K562 (cell line): ENCODE measurements around the gene USP24. TPM values are rescaled to one million over a fixed set of nuclear protein-coding genes. Genes with fewer than 3 reads are reported as not detected.

Experiments
- ATAC-seq: fragments of 200-7000 bp; cut with Tn5 transposase; 3 replicates; pipeline ENCODE4 v1.9.1; 2020; ENCODE audit warnings: moderate library complexity
- BruUV-seq: library from RNA; stranded (reverse); fragments of 400-500 nt; replicated peaks from 2 replicates; lab custom pipeline; 2021; lab: Mats Ljungman, UMichigan
- CTCF ChIA-PET: fragments of 300-600 bp; formaldehyde crosslinking; extraction: SDS; loops from one replicate; lab custom pipeline; 2021; ENCODE audit warnings: low intra/inter-chr PET ratio; lab: Yijun Ruan, JAX
- POLR2A ChIA-PET: fragments of 300-600, 350-650 bp; sonication (Branson Sonifier 250); formaldehyde crosslinking; extraction: SDS; loops from one replicate; lab custom pipeline; 2021; ENCODE audit warnings: antibody characterized with exemption, inconsistent platforms; lab: Yijun Ruan, JAX
- DNase-seq, 4 experiments: peaks; one replicate each; pipeline versions ENCODE4 v3.0.0 to v3.0.0-alpha.2; 2011 to 2018; ENCODE audit warnings: low spot score in 3 of 4, mixed read lengths in 3 of 4; ENCODE audit errors: extremely low read depth in 1 of 4
- FAIRE-seq: peaks from 2 replicates; lab custom pipeline; 2011; peaks lifted over from hg19 to GRCh38; lab: Jason Lieb, UNC
- H2AFZ ChIP-seq: 2 replicates; pipeline ENCODE4 v1.6.0; 2011; ENCODE audit warnings: low read depth, low read length, control low read depth, inconsistent platforms
- H3K27ac ChIP-seq: fragments of 200-600 bp; 3 replicates; pipeline ENCODE4 v1.8.0; 2011; ENCODE audit warnings: low read depth, mild to moderate bottlenecking, control low read depth, inconsistent platforms, low read length, moderate library complexity, mixed read lengths; ENCODE audit errors: extremely low read depth
- H3K27me3 ChIP-seq, 2 experiments: fragments of 300-600 bp in 1 of 2; 2 replicates in 1 of 2; 3 replicates in 1 of 2; pipeline versions ENCODE4 v1.6.0 to v1.8.0; 2011; ENCODE audit warnings: inconsistent platforms in 2 of 2, low read length in 2 of 2, mild to moderate bottlenecking in 1 of 2, mixed read lengths in 1 of 2, moderate library complexity in 1 of 2; ENCODE audit not compliant: control insufficient read depth in 2 of 2, insufficient read depth in 2 of 2
- H3K36me3 ChIP-seq: fragments of 300-600 bp; 3 replicates; pipeline ENCODE4 v1.8.0; 2011; ENCODE audit warnings: mild to moderate bottlenecking, low read length, inconsistent platforms; ENCODE audit not compliant: control insufficient read depth, insufficient read depth
- H3K4me1 ChIP-seq, 2 experiments: fragments of 200-600 bp in 1 of 2; replicated peaks in 1 of 2; 2 replicates in 1 of 2; 3 replicates in 1 of 2; pipeline versions ENCODE4 v1.5.1 to v1.8.0; 2011; ENCODE audit warnings: inconsistent platforms in 2 of 2, low read length in 2 of 2, mild to moderate bottlenecking in 1 of 2, mixed read lengths in 1 of 2, moderate library complexity in 1 of 2; ENCODE audit not compliant: control insufficient read depth in 2 of 2, insufficient read depth in 2 of 2
- H3K4me2 ChIP-seq: 2 replicates; pipeline ENCODE4 v1.6.1; 2011; ENCODE audit warnings: low read length, control low read depth, inconsistent platforms, mixed read lengths; ENCODE audit not compliant: insufficient read depth
- H3K4me3 ChIP-seq: fragments of 200-600 bp; sonication (generic), shearing (Covaris generic); 2 replicates; pipeline ENCODE4 v1.5.1; 2016; ENCODE audit warnings: control low read depth, inconsistent platforms
- H3K79me2 ChIP-seq: fragments of 200-600 bp; 3 replicates; pipeline ENCODE4 v1.8.0; 2011; ENCODE audit warnings: low read length, inconsistent platforms; ENCODE audit not compliant: control insufficient read depth, insufficient read depth
- H3K9ac ChIP-seq, 2 experiments: 2 replicates each; pipeline versions ENCODE4 v1.6.0 to v1.6.1; 2011; ENCODE audit warnings: low read depth in 2 of 2, low read length in 2 of 2, control low read depth in 1 of 2, inconsistent platforms in 1 of 2, mild to moderate bottlenecking in 1 of 2, mixed read lengths in 1 of 2; ENCODE audit not compliant: insufficient read depth in 1 of 2
- H3K9me1 ChIP-seq: one replicate; pipeline ENCODE4 v1.6.0; 2011; ENCODE audit warnings: inconsistent platforms, mild to moderate bottlenecking, low read length, moderate library complexity; ENCODE audit not compliant: control insufficient read depth, insufficient read depth
- H3K9me3 ChIP-seq: replicated peaks from 2 replicates; pipeline ENCODE4 v1.5.1; 2011; ENCODE audit warnings: low read depth, low read length, inconsistent platforms; ENCODE audit not compliant: control insufficient read depth, insufficient read depth
- H4K20me1 ChIP-seq: replicated peaks from 2 replicates; pipeline ENCODE4 v1.6.1; 2011; ENCODE audit warnings: low read length, inconsistent platforms, mixed read lengths; ENCODE audit not compliant: control insufficient read depth, insufficient read depth
- ATF1 ChIP-seq, 2 experiments: fragments of 450-650 bp in 1 of 2; IDR thresholded peaks; 2 replicates each; pipeline ENCODE4 v1.6.1; 2016; ENCODE audit warnings: missing compliant biosample characterization in 1 of 2, missing genetic modification characterization in 1 of 2
- CHCHD3 ChIP-seq: fragments of 250-450 bp; sonication (Bioruptor Pico); IDR thresholded peaks from 2 replicates; pipeline ENCODE4 v2.1.2; 2022; ENCODE audit warnings: mild to moderate bottlenecking
- SMAD4 ChIP-seq: fragments of 250-450 bp; sonication (Bioruptor Pico); conservative IDR thresholded peaks from 2 replicates; pipeline ENCODE4 v1.8.0; 2021; ENCODE audit warnings: inconsistent platforms, mild to moderate bottlenecking, moderate library complexity
- WGBS: fragments of 100-300 bp; shearing (Covaris generic); methylation state at CpG from one replicate; pipeline ENCODE4 v1.1.6; 2016; ENCODE audit warnings: low coverage, mixed read lengths; ENCODE audit not compliant: insufficient coverage; ENCODE audit errors: missing lambda C conversion rate; 5-methylcytosine and 5-hydroxymethylcytosine counted together
- in situ Hi-C: fragments of 300-500 bp; cut with MboI; formaldehyde crosslinking; loops from 4 replicates; pipeline ENCODE4 v1.15.0; 2018; ENCODE audit warnings: inconsistent platforms, mixed read lengths
- intact Hi-C: fragments of 100-400 bp; cut with micrococcal nuclease; formaldehyde crosslinking; loops from 2 replicates; pipeline ENCODE4 v1.14.2; 2022
- polyA plus RNA-seq, 8 experiments: library from polyadenylated mRNA; depleted of rRNA in 4 of 8; stranded (reverse) in 5 of 8; unstranded in 3 of 8; fragments of >200 nt; fragmentation: Nextera tagmentation in 2 of 8; fragmentation: Illumina TruSeq in 1 of 8; extraction: Ambion mirVana in 2 of 8; extraction: Trizol in 1 of 8; gene quantifications; 2 replicates each; pipeline versions ENCODE4 v1.2.1 to v1.2.3, GENCODE V29; 2011 to 2014; ENCODE audit warnings: inconsistent platforms in 1 of 8, missing spikeins in 1 of 8
- total RNA-seq, 7 experiments: library from RNA; depleted of rRNA in 6 of 7; stranded (reverse); fragments of >200 nt in 6 of 7; fragmentation: Illumina TruSeq in 2 of 7; extraction: Trizol in 2 of 7; gene quantifications; 2 replicates each; pipeline versions ENCODE4 v1.2.1 to v1.2.3, GENCODE V29; 2011 to 2021; ENCODE audit warnings: low replicate concordance in 1 of 7
- TF ChIP-seq, protein P1 (sequence below): sonication (generic); formaldehyde crosslinking; IDR thresholded peaks from 2 replicates; pipeline ENCODE4 v1.8.0; 2022; ENCODE audit warnings: mild to moderate bottlenecking, low read depth, missing genetic modification reagents
- TF ChIP-seq, protein P2 (sequence below): fragments of 450-650 bp; IDR thresholded peaks from 2 replicates; pipeline ENCODE4 v1.6.1; 2016; ENCODE audit warnings: low read depth, mild to moderate bottlenecking, moderate library complexity
- TF ChIP-seq, protein P3 (sequence below): IDR thresholded peaks from 3 replicates; pipeline ENCODE4 v1.6.1; 2011; ENCODE audit warnings: borderline replicate concordance, mild to moderate bottlenecking, moderate library complexity; ENCODE audit not compliant: insufficient read length; ENCODE audit errors: extremely low read depth
- TF ChIP-seq, protein P4 (sequence below): fragments of 450-650 bp; IDR thresholded peaks from 2 replicates; pipeline ENCODE4 v1.6.1; 2018; ENCODE audit not compliant: partially characterized antibody
- TF ChIP-seq, protein P5 (sequence below): fragments of 450-650 bp; formaldehyde crosslinking; IDR thresholded peaks from 2 replicates; pipeline ENCODE4 v1.4.0; 2020; ENCODE audit warnings: mild to moderate bottlenecking

USP24 gene
- total and polyA plus RNA-seq, 9 of the 15 experiments (the other 6 are each of a cell fraction or from before 2014, with no cell fraction given) = 7.7 to 62.6 (median 36.8) TPM

DNA sequence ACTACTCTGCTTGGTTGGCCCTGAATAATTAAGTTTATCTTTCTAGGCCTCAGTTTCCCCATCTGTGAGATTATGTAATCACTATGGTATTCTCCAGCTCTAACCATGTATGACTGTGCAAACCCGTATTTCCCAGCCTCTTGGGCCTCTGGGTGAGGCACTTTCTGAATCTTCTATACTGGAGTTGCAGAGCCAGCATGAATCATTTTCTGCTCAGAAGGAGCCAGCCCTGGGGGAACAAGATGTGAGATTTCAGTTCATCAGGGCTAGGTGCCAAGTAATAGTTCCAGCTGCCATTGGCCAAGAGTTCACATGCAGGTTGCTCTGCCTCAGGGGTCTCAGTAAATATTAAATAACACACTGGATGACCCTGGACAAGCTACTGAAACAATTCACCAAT is 47.7 kb upstream of the USP24 start (continued):
- TF ChIP-seq, protein P1, sequence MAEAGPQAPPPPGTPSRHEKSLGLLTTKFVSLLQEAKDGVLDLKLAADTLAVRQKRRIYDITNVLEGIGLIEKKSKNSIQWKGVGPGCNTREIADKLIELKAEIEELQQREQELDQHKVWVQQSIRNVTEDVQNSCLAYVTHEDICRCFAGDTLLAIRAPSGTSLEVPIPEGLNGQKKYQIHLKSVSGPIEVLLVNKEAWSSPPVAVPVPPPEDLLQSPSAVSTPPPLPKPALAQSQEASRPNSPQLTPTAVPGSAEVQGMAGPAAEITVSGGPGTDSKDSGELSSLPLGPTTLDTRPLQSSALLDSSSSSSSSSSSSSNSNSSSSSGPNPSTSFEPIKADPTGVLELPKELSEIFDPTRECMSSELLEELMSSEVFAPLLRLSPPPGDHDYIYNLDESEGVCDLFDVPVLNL = no peak
- no peak for TF ChIP-seq ATF1 (CRISPR knock-in tag; IDR thresholded peaks at IDR 0.05)
- no peak for TF ChIP-seq ATF1 (tag; IDR thresholded peaks at IDR 0.05)

DNA sequence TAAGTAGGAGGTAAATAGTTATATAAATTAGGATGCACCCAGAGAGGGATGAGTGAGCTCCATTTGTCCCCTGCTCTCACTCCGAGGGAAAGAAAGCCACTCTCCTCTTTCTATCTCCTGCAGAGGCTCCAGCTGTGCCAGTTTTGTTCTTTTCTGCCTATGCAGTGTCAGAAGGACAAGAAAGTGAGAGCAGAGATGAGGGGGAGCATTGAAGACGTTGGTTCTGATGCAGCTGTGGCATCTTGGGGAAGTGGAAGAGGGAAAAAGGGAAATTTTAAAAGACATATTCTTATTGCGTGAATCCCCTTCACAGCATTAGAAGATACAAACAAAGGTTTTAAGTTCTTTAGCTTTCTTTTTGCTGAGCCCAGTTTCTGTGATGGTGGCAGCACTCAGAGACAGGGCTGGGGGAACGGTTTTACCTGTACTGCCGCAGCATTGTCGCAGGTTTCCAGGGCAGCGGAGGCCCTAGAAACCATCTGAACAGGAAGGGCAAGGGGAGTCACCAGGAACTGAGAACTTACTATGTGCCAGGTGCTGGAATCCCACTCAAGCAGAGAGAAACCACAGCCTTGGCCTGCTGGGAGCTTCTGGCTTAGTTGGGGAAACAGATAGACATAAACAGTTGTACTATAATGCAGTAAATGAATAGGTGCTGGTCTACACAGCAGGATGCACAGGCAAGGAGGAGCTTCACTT is 44.9 kb upstream of the USP24 start:
- no peak overlapping the region for H3K4me2 ChIP-seq
- DNase-seq (no peak), ATAC-seq (peak; percentile 22; the same call in 2 of the 3 replicates), FAIRE-seq (no peak)
- TF ChIP-seq, protein P2, sequence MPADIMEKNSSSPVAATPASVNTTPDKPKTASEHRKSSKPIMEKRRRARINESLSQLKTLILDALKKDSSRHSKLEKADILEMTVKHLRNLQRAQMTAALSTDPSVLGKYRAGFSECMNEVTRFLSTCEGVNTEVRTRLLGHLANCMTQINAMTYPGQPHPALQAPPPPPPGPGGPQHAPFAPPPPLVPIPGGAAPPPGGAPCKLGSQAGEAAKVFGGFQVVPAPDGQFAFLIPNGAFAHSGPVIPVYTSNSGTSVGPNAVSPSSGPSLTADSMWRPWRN = no peak
- TF ChIP-seq, protein P3, sequence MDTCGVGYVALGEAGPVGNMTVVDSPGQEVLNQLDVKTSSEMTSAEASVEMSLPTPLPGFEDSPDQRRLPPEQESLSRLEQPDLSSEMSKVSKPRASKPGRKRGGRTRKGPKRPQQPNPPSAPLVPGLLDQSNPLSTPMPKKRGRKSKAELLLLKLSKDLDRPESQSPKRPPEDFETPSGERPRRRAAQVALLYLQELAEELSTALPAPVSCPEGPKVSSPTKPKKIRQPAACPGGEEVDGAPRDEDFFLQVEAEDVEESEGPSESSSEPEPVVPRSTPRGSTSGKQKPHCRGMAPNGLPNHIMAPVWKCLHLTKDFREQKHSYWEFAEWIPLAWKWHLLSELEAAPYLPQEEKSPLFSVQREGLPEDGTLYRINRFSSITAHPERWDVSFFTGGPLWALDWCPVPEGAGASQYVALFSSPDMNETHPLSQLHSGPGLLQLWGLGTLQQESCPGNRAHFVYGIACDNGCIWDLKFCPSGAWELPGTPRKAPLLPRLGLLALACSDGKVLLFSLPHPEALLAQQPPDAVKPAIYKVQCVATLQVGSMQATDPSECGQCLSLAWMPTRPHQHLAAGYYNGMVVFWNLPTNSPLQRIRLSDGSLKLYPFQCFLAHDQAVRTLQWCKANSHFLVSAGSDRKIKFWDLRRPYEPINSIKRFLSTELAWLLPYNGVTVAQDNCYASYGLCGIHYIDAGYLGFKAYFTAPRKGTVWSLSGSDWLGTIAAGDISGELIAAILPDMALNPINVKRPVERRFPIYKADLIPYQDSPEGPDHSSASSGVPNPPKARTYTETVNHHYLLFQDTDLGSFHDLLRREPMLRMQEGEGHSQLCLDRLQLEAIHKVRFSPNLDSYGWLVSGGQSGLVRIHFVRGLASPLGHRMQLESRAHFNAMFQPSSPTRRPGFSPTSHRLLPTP = no peak
- TF ChIP-seq, protein P4, sequence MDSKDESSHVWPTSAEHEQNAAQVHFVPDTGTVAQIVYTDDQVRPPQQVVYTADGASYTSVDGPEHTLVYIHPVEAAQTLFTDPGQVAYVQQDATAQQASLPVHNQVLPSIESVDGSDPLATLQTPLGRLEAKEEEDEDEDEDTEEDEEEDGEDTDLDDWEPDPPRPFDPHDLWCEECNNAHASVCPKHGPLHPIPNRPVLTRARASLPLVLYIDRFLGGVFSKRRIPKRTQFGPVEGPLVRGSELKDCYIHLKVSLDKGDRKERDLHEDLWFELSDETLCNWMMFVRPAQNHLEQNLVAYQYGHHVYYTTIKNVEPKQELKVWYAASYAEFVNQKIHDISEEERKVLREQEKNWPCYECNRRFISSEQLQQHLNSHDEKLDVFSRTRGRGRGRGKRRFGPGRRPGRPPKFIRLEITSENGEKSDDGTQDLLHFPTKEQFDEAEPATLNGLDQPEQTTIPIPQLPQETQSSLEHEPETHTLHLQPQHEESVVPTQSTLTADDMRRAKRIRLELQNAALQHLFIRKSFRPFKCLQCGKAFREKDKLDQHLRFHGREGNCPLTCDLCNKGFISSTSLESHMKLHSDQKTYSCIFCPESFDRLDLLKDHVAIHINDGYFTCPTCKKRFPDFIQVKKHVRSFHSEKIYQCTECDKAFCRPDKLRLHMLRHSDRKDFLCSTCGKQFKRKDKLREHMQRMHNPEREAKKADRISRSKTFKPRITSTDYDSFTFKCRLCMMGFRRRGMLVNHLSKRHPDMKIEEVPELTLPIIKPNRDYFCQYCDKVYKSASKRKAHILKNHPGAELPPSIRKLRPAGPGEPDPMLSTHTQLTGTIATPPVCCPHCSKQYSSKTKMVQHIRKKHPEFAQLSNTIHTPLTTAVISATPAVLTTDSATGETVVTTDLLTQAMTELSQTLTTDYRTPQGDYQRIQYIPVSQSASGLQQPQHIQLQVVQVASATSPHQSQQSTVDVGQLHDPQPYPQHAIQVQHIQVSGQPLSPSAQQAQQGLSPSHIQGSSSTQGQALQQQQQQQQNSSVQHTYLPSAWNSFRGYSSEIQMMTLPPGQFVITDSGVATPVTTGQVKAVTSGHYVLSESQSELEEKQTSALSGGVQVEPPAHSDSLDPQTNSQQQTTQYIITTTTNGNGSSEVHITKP = no peak
- TF ChIP-seq, protein P5, sequence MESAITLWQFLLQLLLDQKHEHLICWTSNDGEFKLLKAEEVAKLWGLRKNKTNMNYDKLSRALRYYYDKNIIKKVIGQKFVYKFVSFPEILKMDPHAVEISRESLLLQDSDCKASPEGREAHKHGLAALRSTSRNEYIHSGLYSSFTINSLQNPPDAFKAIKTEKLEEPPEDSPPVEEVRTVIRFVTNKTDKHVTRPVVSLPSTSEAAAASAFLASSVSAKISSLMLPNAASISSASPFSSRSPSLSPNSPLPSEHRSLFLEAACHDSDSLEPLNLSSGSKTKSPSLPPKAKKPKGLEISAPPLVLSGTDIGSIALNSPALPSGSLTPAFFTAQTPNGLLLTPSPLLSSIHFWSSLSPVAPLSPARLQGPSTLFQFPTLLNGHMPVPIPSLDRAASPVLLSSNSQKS (CRISPR knock-in tag) = no peak
- TF ChIP-seq CHCHD3 = no peak
- TF ChIP-seq SMAD4 (CRISPR knock-in tag) = no peak
- intact Hi-C loops = no loop called here
- no peaks in the 10 kb centered on the region for H3K9me1 ChIP-seq
- CTCF ChIA-PET = no interaction called here
- 68% methylated on average over 7 of the region's 7 CpGs for WGBS
- no peaks in the 10 kb centered on the region for H3K27me3 ChIP-seq
- H3K9ac ChIP-seq = peak overlapping the region in 1 of 2 experiments; percentile 27; a peak in 1 of 4 replicates
- H3K27ac ChIP-seq = no peak overlapping the region
- H3K9me3 ChIP-seq = no peaks in the 10 kb centered on the region
- no TSS peak for BruUV-seq
- in situ Hi-C loops = no loop called here
- POLR2A ChIA-PET = interaction anchor here (1.0 kb wide), 1 partner anchor 15 kb away, joined by 3 read pairs; no protein-coding TSS in a partner anchor
- no peaks in the 10 kb centered on the region for H3K36me3 ChIP-seq
- H2AFZ ChIP-seq = peak overlapping the region; percentile 19; the same call in 1 of the 2 replicates
- H4K20me1 ChIP-seq = no peaks in the 10 kb centered on the region
- H3K79me2 ChIP-seq = no peaks in the 10 kb centered on the region
- H3K4me3 ChIP-seq = no peak overlapping the region
- peaks cover 4 to 13% of the 10 kb centered on the region in 2 experiments; a peak in 3 of 5 replicates for H3K4me1 ChIP-seq
